ENCODE measurements around the gene ZACN.

The ZACN gene

DNA sequence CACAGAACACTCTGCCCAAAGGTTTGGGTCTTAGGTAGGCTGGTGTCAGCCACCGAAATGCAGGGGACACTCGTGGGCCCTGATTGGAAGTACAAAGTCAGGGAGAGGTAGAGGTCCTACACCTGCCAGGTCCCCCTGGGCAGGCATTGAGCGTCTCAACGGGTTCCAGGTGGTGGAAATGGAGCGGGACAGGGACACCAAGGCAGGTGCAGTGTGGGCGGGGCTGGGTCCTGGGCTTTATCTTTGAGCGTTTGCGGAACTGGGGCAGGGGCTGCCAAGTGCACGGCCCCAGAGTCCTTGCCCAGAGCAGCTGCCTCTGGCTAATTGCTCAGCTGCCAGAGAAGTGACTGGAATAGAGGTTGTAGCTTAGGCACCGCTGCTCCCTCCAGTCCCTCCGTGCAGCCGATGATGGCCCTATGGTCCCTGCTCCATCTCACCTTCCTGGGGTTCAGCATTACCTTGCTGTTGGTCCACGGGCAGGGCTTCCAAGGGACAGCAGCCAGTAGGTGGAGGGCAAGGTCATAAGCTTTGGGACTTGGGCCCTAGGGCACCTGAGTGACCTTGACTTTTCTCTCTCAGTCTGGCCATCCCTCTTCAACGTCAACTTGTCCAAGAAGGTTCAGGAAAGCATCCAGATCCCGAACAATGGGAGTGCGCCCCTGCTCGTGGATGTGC, at the start of gene ZACN:
ZACN (plus strand) TSS at position 323 of the 675 bp plus-strand sequence; CDS start at position 406, 83 bp downstream.
- no peak for DNase-seq (ENCODE audit: low spot score)
- TF ChIP-seq, protein P1, sequence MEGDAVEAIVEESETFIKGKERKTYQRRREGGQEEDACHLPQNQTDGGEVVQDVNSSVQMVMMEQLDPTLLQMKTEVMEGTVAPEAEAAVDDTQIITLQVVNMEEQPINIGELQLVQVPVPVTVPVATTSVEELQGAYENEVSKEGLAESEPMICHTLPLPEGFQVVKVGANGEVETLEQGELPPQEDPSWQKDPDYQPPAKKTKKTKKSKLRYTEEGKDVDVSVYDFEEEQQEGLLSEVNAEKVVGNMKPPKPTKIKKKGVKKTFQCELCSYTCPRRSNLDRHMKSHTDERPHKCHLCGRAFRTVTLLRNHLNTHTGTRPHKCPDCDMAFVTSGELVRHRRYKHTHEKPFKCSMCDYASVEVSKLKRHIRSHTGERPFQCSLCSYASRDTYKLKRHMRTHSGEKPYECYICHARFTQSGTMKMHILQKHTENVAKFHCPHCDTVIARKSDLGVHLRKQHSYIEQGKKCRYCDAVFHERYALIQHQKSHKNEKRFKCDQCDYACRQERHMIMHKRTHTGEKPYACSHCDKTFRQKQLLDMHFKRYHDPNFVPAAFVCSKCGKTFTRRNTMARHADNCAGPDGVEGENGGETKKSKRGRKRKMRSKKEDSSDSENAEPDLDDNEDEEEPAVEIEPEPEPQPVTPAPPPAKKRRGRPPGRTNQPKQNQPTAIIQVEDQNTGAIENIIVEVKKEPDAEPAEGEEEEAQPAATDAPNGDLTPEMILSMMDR (IDR thresholded peaks at IDR 0.05; ENCODE audit: extremely low read depth, missing control alignments): no peak

DNA sequence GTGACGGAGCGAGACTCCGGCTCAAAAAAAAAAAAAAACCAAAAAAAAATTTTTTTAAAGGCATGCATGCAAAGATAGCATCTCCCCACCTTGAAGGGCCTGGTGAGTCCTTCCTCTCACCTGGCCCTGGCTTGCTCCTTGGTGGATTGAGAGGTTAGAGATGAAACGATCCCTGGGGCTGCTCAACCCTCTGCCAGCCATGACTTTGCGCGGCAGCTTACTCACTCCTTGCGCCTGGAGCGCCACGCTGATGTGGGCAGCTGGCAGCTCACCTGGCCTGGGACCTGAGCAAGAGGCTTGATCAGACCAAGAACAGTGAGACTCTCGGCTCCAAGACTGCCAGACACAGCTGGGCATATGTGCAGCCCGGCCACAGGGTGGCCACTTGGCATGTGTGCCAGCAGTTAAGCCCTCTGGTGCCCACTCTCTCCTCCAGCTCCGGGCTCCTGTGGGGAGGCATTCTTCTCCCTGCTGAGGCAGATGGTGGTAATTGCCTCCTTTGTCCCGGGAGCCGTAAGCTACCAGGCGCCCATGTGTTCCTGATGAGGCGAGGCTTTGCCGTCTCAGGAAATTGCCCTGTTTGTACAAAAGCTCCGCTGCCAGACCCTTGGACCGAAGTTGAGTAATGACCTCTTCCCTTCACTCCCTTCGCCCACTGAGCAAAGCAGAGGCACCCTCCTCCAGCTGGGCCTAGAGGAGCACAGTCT, 46.8 kb upstream of the ZACN start:
- TF ChIP-seq, protein P1 (IDR thresholded peaks at IDR 0.05; ENCODE audit: extremely low read depth, missing control alignments): no peak
- no peak for DNase-seq (ENCODE audit: low spot score)

DNA sequence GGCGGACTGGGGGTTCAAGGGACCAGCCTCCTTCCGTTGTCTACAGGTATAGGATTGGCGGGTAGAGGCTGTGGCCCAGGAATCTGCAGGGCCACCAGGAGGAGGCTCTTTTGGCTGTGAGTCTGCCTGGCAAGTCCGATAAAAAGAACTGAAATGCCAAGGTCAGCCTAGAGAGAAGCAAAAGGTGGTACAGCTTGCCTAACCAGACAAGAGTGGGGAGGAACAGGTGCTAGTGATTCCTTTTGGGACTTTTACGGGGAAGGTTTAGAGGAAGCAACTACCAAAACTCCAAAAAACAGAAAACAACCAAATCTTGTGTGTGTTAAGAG, 46.2 kb upstream of the ZACN start:
- DNase-seq (ENCODE audit: low spot score): no peak
- TF ChIP-seq, protein P1 (IDR thresholded peaks at IDR 0.05; ENCODE audit: extremely low read depth, missing control alignments): no peak

DNA sequence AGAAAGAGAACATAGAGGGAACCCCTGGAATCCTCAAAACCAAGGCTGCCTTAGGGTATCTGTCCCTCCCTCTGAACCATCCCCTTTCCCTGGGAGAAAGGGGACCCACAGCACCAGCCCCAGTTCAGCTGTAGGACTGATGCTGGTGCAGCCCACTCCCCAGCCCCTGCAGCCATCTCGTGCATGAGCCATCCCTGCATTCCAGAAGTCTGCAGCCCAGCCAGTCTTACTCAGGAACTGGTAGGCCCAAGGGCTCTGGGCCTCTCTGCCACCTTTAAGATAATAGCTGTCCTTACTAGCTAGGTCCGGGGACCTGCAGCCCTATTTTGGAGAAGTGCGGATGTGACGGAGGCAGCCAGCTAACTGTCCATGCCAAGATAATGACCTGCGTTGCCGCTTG, 45.8 kb upstream of the ZACN start:
- DNase-seq (ENCODE audit: low spot score): no peak

DNA sequence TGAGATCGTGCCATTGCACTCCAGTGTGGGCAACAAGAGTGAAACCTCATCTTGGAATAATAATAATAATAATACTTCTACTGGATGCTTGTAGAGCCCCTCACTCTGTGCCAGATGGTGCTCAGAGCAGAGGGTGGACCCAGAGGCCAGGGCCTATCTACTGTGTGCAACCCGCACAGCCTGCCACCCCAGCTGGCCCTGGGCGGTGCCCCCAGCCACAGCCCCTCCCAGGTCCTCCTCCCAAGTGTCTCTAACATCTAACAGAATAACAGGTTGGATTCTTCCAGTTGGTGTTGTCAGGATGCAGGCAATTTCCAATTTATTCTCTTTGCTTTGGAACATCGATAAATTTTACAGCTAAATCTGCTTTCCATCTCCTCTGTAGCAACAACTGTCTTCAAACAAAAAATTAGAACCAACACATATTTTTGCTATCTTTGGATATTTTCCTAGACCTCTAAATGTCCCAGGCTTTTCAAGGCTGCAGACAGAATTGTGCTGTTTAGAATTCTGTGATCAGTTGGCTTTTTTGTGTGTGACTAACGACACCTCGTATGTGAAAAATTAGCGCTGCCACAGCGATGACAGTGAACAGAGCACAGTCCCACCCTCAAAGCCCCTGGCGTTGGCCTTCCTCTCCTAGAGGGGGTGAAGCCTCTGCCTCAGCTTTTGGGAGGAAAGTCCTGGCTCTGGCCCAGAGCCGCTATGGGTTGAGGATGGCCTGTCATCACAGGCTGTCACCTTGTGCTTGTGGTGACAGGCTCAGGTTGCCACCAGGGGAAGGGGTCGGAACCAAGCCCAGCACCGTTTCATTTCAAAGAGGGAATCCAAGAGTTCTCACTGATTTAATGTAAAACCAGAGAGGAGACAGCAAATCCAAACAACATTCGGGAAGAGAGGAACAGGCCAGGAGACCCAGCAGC, 44.3 kb upstream of the ZACN start:
- DNase-seq (ENCODE audit: low spot score): no peak
- TF ChIP-seq, protein P1 (IDR thresholded peaks at IDR 0.05; ENCODE audit: extremely low read depth, missing control alignments): no peak

More for the DNA sequence above, 45.8 kb upstream of the ZACN start:
- TF ChIP-seq, protein P1 (IDR thresholded peaks at IDR 0.05; ENCODE audit: extremely low read depth, missing control alignments): no peak

DNA sequence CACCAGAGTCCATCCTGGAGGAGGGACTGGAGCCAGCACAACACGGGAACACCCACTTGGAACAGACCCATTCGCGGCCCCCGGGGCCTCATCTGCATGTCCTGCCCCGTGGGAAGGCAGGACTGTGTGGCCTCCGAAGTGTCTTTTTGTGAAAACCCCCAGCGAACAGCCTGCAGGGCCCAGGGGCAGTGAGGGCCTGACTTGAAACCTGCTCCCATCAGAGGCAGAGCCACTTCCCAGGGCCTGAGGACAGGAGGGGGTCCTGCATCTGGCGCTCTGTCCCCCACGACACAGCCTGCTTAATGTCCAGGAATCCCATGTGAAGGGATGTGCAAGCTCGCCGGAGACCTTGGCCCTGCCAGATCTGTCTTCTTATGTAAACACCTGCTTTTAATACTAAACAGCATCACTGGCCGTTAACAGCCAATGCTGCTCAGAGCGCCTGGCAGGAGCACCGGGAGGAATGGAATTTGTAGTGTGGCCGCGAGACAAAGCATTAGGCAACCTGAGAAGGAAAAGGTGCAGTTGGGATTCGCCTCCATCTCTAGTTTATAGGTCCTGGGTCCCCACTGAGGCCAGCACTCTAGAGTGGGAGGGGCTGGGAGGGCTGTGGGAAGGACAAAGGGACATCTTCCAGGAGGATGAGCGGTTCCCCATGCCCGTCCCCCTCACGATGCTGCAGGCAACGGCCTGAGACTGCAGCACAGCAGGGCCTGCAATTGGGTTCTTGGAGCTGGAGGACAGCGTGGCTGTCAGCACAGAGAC, 42.3 kb upstream of the ZACN start:
- DNase-seq (ENCODE audit: low spot score): no peak
- TF ChIP-seq, protein P1 (IDR thresholded peaks at IDR 0.05; ENCODE audit: extremely low read depth, missing control alignments): no peak
